ENCODE data around the gene DPH5. TPM values are rescaled to one million over a fixed set of nuclear protein-coding genes. Genes with fewer than 3 reads are reported as not detected.

The DPH5 gene
- total and polyA plus RNA-seq, 9 donors = 46.1 to 68.3 (median 53.6) TPM

DNA sequence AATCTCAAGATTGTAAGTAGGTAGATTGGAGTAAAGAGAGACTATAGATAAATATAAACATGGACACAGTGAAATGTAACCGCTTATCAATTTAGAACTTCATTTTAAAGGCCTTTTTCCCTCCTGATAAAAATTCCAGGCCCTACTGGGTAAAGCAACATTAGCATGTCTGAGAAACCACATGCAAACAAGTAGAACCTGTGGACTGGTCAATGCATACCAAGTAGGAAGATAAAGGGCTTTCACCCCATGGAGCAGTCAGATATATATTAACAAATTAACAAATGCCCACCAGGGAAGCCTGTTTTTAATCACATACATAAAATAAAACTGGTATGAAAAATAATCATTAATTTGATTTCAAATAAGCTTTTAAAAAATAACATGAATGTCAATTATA lies 8.1 kb downstream of the DPH5 start:
- Histone ChIP-seq H3K4me1 (ENCODE audit: control insufficient read depth, insufficient read depth, low read length) (no peaks in the 10 kb centered on the region), H3K27me3 (ENCODE audit: control insufficient read depth, insufficient read depth, low read length) (no peaks in the 10 kb centered on the region), H3K36me3 (ENCODE audit: control insufficient read depth, insufficient read depth, low read length) (peaks cover 5% of the 10 kb centered on the region), H3K27ac (ENCODE audit: low read length) (no peak overlapping the region), H3K4me3 (ENCODE audit: low read length) (no peak overlapping the region), H3K9me3 (replicated peaks; ENCODE audit: control insufficient read depth, low read depth, low read length) (no peaks in the 10 kb centered on the region)
- DNase-seq = no peak
- WGBS (ENCODE audit: insufficient coverage) = no CpG with 5 or more reads among the region's 1 CpG

DNA sequence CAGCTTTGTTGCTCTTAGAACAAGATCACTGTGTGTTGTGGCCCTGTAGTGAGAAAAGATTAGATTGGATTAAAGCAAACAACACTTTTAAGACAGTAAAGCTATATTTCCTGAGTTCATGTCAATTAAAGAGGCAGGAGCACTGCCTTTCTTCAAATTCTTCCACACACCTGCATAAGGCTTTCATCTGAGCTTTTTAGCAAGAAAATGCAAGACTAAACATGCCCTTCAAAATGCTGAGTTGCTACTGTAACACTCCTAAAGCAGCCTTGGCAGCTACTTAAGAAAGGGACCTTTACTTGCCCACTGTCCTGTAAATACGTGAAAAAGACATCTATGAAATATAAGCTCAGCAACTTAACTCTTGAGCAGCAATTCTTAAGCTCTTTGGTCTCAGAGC lies 11.8 kb downstream of the DPH5 start:
- DNase-seq = no peak
- no peaks in the 10 kb centered on the region for H3K4me1 ChIP-seq (ENCODE audit: control insufficient read depth, insufficient read depth, low read length)
- H3K27ac ChIP-seq (ENCODE audit: low read length) = no peak overlapping the region
- H3K4me3 ChIP-seq (ENCODE audit: low read length) = no peak overlapping the region
- peaks cover 5% of the 10 kb centered on the region for H3K36me3 ChIP-seq (ENCODE audit: control insufficient read depth, insufficient read depth, low read length)
- WGBS (ENCODE audit: insufficient coverage) = no CpG with 5 or more reads among the region's 1 CpG
- H3K9me3 ChIP-seq (replicated peaks; ENCODE audit: control insufficient read depth, low read depth, low read length) = no peaks in the 10 kb centered on the region
- H3K27me3 ChIP-seq (ENCODE audit: control insufficient read depth, insufficient read depth, low read length) = no peaks in the 10 kb centered on the region

DNA sequence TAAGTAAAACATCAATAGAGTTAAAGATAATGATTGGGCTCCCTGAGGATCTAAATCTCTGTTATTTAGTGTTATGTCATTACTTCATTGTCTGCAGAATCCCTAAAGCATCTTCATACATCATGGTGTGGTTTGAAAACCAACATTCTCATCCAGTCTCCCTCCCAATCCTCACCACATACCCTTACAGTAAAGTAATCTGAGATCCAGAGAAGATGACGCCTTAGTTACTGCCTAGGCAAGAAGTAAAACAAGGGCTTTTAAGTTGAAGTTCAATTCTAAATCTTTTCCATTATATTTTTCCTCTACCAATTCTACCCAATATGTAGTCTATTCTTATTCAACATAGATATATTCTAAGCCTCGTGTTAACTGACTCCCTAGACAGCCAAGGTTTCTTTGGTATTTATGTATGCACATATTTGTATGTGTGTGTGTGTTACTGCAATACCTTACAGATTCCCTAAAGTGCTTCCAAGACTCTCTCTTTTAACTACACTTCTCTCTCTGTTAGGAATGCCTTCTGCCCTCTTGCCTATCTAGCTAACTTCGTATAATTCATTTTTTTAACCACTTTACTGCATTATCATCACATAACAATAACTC lies 17.3 kb downstream of the DPH5 start:
- H3K4me1 ChIP-seq (ENCODE audit: control insufficient read depth, insufficient read depth, low read length) = no peaks in the 10 kb centered on the region
- no peak for DNase-seq
- H3K36me3 ChIP-seq (ENCODE audit: control insufficient read depth, insufficient read depth, low read length) = no peaks in the 10 kb centered on the region
- H3K9me3 ChIP-seq (replicated peaks; ENCODE audit: control insufficient read depth, low read depth, low read length) = no peaks in the 10 kb centered on the region
- H3K4me3 ChIP-seq (ENCODE audit: low read length) = no peak overlapping the region
- 75% methylated on average over 1 of the region's 3 CpGs for WGBS (ENCODE audit: insufficient coverage)
- H3K27me3 ChIP-seq (ENCODE audit: control insufficient read depth, insufficient read depth, low read length) = no peaks in the 10 kb centered on the region
- H3K27ac ChIP-seq (ENCODE audit: low read length) = no peak overlapping the region

DNA sequence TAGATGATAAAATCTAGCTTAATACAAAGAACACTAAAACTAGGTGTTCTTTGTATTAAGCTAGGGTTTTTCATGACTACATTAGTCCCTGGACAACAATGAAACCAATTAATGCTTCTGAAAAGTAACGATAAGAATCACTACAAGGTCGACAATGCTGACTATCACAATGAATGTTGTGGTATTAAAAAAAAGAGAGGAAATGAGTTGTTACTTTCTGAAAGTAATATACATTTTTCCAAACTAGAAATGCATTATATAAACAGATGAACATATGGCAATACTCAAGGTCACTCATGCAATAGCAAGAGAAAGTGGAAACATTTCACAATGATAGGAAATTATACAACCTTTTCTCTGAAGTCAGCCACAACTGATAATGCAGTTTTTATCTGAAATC lies 19.0 kb downstream of the DPH5 start:
- Histone ChIP-seq H3K4me1 (ENCODE audit: control insufficient read depth, insufficient read depth, low read length) (no peaks in the 10 kb centered on the region), H3K4me3 (ENCODE audit: low read length) (no peak overlapping the region), H3K27ac (ENCODE audit: low read length) (no peak overlapping the region), H3K27me3 (ENCODE audit: control insufficient read depth, insufficient read depth, low read length) (no peaks in the 10 kb centered on the region), H3K36me3 (ENCODE audit: control insufficient read depth, insufficient read depth, low read length) (no peaks in the 10 kb centered on the region), H3K9me3 (replicated peaks; ENCODE audit: control insufficient read depth, low read depth, low read length) (no peaks in the 10 kb centered on the region)
- DNase-seq = no peak
- whole genome bisulfite sequencing (ENCODE audit: insufficient coverage) = no CpG with 5 or more reads among the region's 2 CpGs

DNA sequence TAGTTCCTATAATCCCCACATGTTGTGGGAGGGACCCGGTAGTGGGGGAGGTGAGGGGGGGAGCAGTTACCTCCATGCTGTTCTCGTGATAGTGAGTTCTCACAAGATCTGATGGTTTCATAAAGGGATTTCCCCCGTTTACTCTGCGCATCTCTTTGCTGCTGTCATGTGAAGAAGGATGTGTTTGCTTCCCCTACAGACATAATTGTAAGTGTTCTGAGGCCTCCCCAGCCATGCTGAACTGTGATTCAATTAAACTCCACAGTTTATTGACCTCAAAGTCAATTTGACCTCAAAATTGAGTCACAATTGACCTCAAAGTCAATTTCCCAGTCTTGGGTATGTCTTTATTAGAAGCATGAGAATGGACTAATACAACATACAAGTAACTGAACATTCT lies 19.7 kb downstream of the DPH5 start:
- H3K36me3 ChIP-seq (ENCODE audit: control insufficient read depth, insufficient read depth, low read length) = no peaks in the 10 kb centered on the region
- H3K9me3 ChIP-seq (replicated peaks; ENCODE audit: control insufficient read depth, low read depth, low read length) = no peaks in the 10 kb centered on the region
- no CpG with 5 or more reads among the region's 4 CpGs for WGBS (ENCODE audit: insufficient coverage)
- H3K4me3 ChIP-seq (ENCODE audit: low read length) = no peak overlapping the region
- H3K4me1 ChIP-seq (ENCODE audit: control insufficient read depth, insufficient read depth, low read length) = no peaks in the 10 kb centered on the region
- no peak overlapping the region for H3K27ac ChIP-seq (ENCODE audit: low read length)
- no peak for DNase-seq
- H3K27me3 ChIP-seq (ENCODE audit: control insufficient read depth, insufficient read depth, low read length) = no peaks in the 10 kb centered on the region

DNA sequence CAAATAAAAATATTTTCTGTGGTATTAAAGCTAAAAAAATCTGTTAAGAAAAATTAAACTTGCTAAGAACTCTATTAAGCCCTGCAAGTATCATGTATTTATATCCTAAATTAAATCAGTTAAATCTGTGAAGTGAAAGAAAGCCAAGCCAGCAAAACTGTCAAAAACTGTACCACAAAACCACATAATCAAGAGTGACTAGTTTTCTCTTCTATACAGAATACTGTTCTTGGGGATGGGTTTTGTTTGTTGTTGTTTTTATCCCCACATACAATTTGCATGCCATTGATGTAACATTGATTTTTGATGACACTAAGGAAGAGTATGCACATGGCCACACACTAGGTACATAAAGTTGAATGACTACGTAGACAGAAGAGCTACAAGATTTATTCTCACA lies 20.4 kb downstream of the DPH5 start:
- no peak overlapping the region for H3K4me3 ChIP-seq (ENCODE audit: low read length)
- no peak overlapping the region for H3K27ac ChIP-seq (ENCODE audit: low read length)
- no CpG with 5 or more reads among the region's 1 CpG for WGBS (ENCODE audit: insufficient coverage)
- H3K9me3 ChIP-seq (replicated peaks; ENCODE audit: control insufficient read depth, low read depth, low read length) = no peaks in the 10 kb centered on the region
- H3K27me3 ChIP-seq (ENCODE audit: control insufficient read depth, insufficient read depth, low read length) = no peaks in the 10 kb centered on the region
- H3K36me3 ChIP-seq (ENCODE audit: control insufficient read depth, insufficient read depth, low read length) = no peaks in the 10 kb centered on the region
- H3K4me1 ChIP-seq (ENCODE audit: control insufficient read depth, insufficient read depth, low read length) = no peaks in the 10 kb centered on the region
- no peak for DNase-seq

DNA sequence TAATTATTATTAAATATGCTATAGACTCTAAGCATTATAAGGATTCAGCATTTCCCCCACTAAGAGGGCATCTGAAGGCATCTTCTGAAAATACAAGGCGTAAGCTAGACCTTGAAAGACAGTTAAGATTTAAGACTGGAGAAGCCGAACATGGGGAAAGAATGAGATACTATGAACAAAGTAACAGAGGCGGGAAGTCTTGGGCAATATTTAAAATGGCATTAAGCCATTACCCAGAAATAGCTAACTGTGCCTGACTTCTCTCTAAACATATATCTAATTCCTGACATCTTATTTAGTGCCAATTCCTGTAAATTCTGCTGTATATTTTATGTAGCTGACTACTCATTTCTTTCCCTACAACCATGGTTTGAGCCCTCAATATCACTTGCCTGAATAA lies 20.9 kb downstream of the DPH5 start:
- Histone ChIP-seq H3K27ac (ENCODE audit: low read length) (no peak overlapping the region), H3K36me3 (ENCODE audit: control insufficient read depth, insufficient read depth, low read length) (no peaks in the 10 kb centered on the region), H3K4me1 (ENCODE audit: control insufficient read depth, insufficient read depth, low read length) (no peaks in the 10 kb centered on the region), H3K9me3 (replicated peaks; ENCODE audit: control insufficient read depth, low read depth, low read length) (no peaks in the 10 kb centered on the region), H3K27me3 (ENCODE audit: control insufficient read depth, insufficient read depth, low read length) (no peaks in the 10 kb centered on the region), H3K4me3 (ENCODE audit: low read length) (no peak overlapping the region)
- DNase-seq = no peak
- no CpG with 5 or more reads among the region's 3 CpGs for WGBS (ENCODE audit: insufficient coverage)

DNA sequence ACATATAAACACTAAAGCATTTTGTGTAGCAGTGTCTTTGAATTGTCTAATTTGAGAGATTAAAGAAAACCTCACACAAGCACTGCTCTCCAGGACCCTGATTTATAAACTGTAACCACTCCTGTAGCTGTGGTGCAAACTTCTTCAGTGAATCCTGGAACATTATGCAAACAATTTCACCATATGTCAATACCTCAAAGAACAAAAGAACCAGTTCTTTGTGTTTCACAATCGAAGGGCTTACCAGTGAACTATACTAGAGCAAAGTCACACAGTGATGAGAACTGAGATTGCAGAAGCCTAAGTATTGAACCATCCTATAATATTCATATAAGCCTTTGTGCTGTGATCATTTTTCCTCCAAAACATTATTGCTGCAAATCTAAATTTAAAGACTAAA lies 21.5 kb downstream of the DPH5 start:
- H3K4me3 ChIP-seq (ENCODE audit: low read length) = no peak overlapping the region
- no peak for DNase-seq
- WGBS (ENCODE audit: insufficient coverage) = no CpG with 5 or more reads among the region's 1 CpG
- H3K9me3 ChIP-seq (replicated peaks; ENCODE audit: control insufficient read depth, low read depth, low read length) = no peaks in the 10 kb centered on the region
- no peak overlapping the region for H3K27ac ChIP-seq (ENCODE audit: low read length)
- no peaks in the 10 kb centered on the region for H3K27me3 ChIP-seq (ENCODE audit: control insufficient read depth, insufficient read depth, low read length)
- no peaks in the 10 kb centered on the region for H3K4me1 ChIP-seq (ENCODE audit: control insufficient read depth, insufficient read depth, low read length)
- H3K36me3 ChIP-seq (ENCODE audit: control insufficient read depth, insufficient read depth, low read length) = no peaks in the 10 kb centered on the region

DNA sequence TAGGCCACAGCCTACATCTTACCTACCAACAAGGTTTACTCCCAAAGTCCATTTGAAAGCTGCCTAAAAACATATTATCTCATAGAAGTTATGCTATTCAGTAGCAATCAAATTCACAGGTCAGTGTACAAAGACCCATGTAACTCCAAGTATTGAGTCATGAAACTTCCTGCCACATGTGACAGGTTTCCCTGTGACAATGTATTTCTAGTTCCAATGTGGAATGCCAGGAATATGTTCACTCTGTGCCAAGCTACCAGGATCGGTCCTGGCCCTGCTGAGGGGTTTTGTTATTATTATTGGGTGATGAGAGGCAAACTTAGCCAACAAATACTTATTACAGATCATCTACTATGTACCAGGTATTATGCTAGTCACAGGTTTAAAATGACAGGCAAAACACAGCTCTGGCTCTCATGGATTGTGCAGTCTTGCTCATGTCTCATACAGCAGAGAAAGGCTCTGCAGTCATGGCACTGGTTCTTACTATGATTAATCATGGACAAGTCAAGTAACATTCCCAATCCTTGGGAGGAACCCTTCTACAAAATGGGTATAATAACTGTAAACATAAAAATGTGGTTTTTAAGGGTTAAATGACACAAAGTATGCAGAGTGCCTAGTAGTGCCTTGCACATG lies 22.5 kb downstream of the DPH5 start:
- DNase-seq = no peak
- Histone ChIP-seq H3K36me3 (ENCODE audit: control insufficient read depth, insufficient read depth, low read length) (peaks cover 4% of the 10 kb centered on the region), H3K4me3 (ENCODE audit: low read length) (no peak overlapping the region), H3K27me3 (ENCODE audit: control insufficient read depth, insufficient read depth, low read length) (no peaks in the 10 kb centered on the region), H3K27ac (ENCODE audit: low read length) (no peak overlapping the region), H3K9me3 (replicated peaks; ENCODE audit: control insufficient read depth, low read depth, low read length) (no peaks in the 10 kb centered on the region), H3K4me1 (ENCODE audit: control insufficient read depth, insufficient read depth, low read length) (no peaks in the 10 kb centered on the region)
- WGBS (ENCODE audit: insufficient coverage) = no CpG with 5 or more reads among the region's 1 CpG

DNA sequence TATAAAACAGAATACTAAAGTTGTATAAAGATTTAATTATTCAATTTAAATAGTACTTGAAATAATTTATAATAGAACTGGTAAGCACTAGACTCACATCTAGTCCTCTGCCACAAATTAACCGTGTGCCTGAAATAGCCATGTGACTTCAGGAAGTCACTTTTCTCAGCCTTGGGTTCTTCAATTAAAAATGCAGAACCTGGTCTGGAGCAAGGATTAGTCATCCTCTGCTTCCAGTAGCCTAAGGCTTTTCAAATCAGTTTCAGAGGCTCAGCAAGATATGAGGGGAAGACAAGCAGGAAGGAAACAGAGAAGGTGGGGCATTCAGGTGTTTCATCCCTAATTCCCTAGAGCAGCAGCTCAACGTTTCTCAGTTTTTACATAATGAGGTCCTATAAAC lies 23.0 kb downstream of the DPH5 start:
- WGBS (ENCODE audit: insufficient coverage) = no CpG with 5 or more reads among the region's 2 CpGs
- H3K27ac ChIP-seq (ENCODE audit: low read length) = no peak overlapping the region

More for the DNA sequence above, 23.0 kb downstream of the DPH5 start:
- Histone ChIP-seq H3K9me3 (replicated peaks; ENCODE audit: control insufficient read depth, low read depth, low read length) (no peaks in the 10 kb centered on the region), H3K4me1 (ENCODE audit: control insufficient read depth, insufficient read depth, low read length) (no peaks in the 10 kb centered on the region), H3K36me3 (ENCODE audit: control insufficient read depth, insufficient read depth, low read length) (peaks cover 6% of the 10 kb centered on the region), H3K4me3 (ENCODE audit: low read length) (no peak overlapping the region), H3K27me3 (ENCODE audit: control insufficient read depth, insufficient read depth, low read length) (no peaks in the 10 kb centered on the region)
- no peak for DNase-seq

All from muscle of leg (tissue), 11 donors.